Karpas-422 (cell line): ENCODE data around the gene CTXN2. TPM values are rescaled to one million over a fixed set of nuclear protein-coding genes. Genes with fewer than 3 reads are reported as not detected.

Source experiments
- DNase-seq: peaks from one replicate; pipeline ENCODE4 v3.0.0-alpha.2; 2015
- H2AFZ ChIP-seq: fragments of 200-600 bp; sonication (generic); 2 replicates; pipeline ENCODE4 v1.6.1; 2014; ENCODE audit warnings: antibody characterized with exemption, low read length, mixed read lengths
- H3K27ac ChIP-seq: fragments of 200-600 bp; sonication (generic); 2 replicates; pipeline ENCODE4 v1.5.1; 2014; ENCODE audit warnings: mild to moderate bottlenecking, low read length, moderate library complexity
- H3K27me3 ChIP-seq: fragments of 200-600 bp; sonication (generic); 2 replicates; pipeline ENCODE4 v1.6.1; 2014; ENCODE audit warnings: low read length, mixed read lengths
- H3K36me3 ChIP-seq: fragments of 200-600 bp; sonication (generic); 2 replicates; pipeline ENCODE4 v1.6.1; 2014; ENCODE audit warnings: low read length, mixed read lengths; ENCODE audit not compliant: insufficient read depth
- H3K4me1 ChIP-seq: fragments of 200-600 bp; sonication (generic); 2 replicates; pipeline ENCODE4 v1.6.1; 2014; ENCODE audit warnings: mild to moderate bottlenecking, low read length, mixed read lengths
- H3K4me2 ChIP-seq: fragments of 200-600 bp; sonication (generic); 2 replicates; pipeline ENCODE4 v1.6.1; 2014; ENCODE audit warnings: low read length, low read depth, mild to moderate bottlenecking; ENCODE audit not compliant: poor library complexity, severe bottlenecking
- H3K4me3 ChIP-seq: fragments of 200-600 bp; sonication (generic); 2 replicates; pipeline ENCODE4 v1.5.1; 2014; ENCODE audit warnings: mild to moderate bottlenecking, antibody characterized with exemption, low read length, mixed read lengths
- H3K79me2 ChIP-seq: fragments of 200-600 bp; sonication (generic); 2 replicates; pipeline ENCODE4 v1.6.1; 2014; ENCODE audit warnings: mild to moderate bottlenecking, low read length, mixed read lengths
- H3K9ac ChIP-seq: fragments of 200-600 bp; sonication (generic); 2 replicates; pipeline ENCODE4 v1.6.0; 2014; ENCODE audit warnings: low read length
- H3K9me2 ChIP-seq: fragments of 200-600 bp; sonication (generic), shearing (Covaris generic); replicated peaks from 2 replicates; pipeline ENCODE4 v1.6.0; 2014; ENCODE audit warnings: mild to moderate bottlenecking, low read length, moderate library complexity; ENCODE audit not compliant: insufficient read depth
- H3K9me3 ChIP-seq: fragments of 300-700, 200-600 bp; sonication (generic); 2 replicates; pipeline ENCODE4 v1.6.1; 2014; ENCODE audit warnings: low read length, mixed read lengths
- H4K20me1 ChIP-seq: fragments of 200-600 bp; sonication (generic); 2 replicates; pipeline ENCODE4 v1.6.1; 2014; ENCODE audit warnings: mild to moderate bottlenecking, antibody characterized with exemption, low read length, low read depth; ENCODE audit not compliant: insufficient read depth
- total RNA-seq: library from RNA; depleted of rRNA; stranded (reverse); fragments of >200 nt; shearing (Covaris generic); gene quantifications from 2 replicates; pipeline ENCODE4 v1.2.3, GENCODE V29; 2014; ENCODE audit warnings: low replicate concordance; rRNA removed

CTXN2 gene
- total RNA-seq, 1 experiment from 2014 or later, result not detected

GRCh38 chr15:48253172-48253571, 61.7 kb downstream of the CTXN2 start:
- H4K20me1 ChIP-seq, result no peaks in the 10 kb centered on the region
- H3K9me2 ChIP-seq, result no peaks in the 10 kb centered on the region
- H3K36me3 ChIP-seq, result no peaks in the 10 kb centered on the region
- no peak overlapping the region for H3K27ac ChIP-seq
- H3K79me2 ChIP-seq, result no peaks in the 10 kb centered on the region
- no peaks in the 10 kb centered on the region for H3K4me1 ChIP-seq
- H3K9me3 ChIP-seq, result no peaks in the 10 kb centered on the region
- no peak overlapping the region for H3K4me3 ChIP-seq
- DNase-seq, result no peak
- H2AFZ ChIP-seq, result no peak overlapping the region
- H3K4me2 ChIP-seq, result no peak overlapping the region
- no peaks in the 10 kb centered on the region for H3K27me3 ChIP-seq
- H3K9ac ChIP-seq, result no peak overlapping the region

Other genes starting within 250 kb of the CTXN2 start
- gene SLC24A5, start 70.7 kb upstream of the CTXN2 start, total RNA-seq, result not detected in 2 replicates
- 50.0 and 53.8 TPM in 2 replicates for gene MYEF2, start 13.4 kb upstream of the CTXN2 start, total RNA-seq
- gene SLC12A1, start 14.6 kb downstream of the CTXN2 start, total RNA-seq, result not detected in 2 replicates
- 147 and 155 TPM in 2 replicates for gene DUT, start 139.8 kb downstream of the CTXN2 start, total RNA-seq